Panc1 (cell line): Measurements from ENCODE around the gene PCDH10. TPM values are rescaled to one million over a fixed set of nuclear protein-coding genes. Genes with fewer than 3 reads are reported as not detected.

Experiments
- ATAC-seq: fragments of 200-7000 bp; cut with Tn5 transposase; 2 replicates; pipeline ENCODE4 v1.9.1; 2020; ENCODE audit warnings: mild to moderate bottlenecking, moderate library complexity
- BruUV-seq: library from RNA; stranded (reverse); fragments of 400-500 nt; replicated peaks from 2 replicates; lab custom pipeline; 2021; lab: Mats Ljungman, UMichigan
- CTCF ChIA-PET: fragments of 300-600 bp; sonication (Branson Sonifier 250); formaldehyde crosslinking; loops from one replicate; lab custom pipeline; 2022; ENCODE audit warnings: antibody characterized with exemption; lab: Charles Lee
- POLR2A ChIA-PET: fragments of 300-600 bp; sonication (Branson Sonifier 250); formaldehyde crosslinking; loops from one replicate; lab custom pipeline; 2022; ENCODE audit warnings: antibody characterized with exemption; lab: Charles Lee
- DNase-seq: peaks from one replicate; pipeline ENCODE4 v3.0.0-alpha.2; 2010; ENCODE audit warnings: low read depth, low spot score
- H3K27ac ChIP-seq: 2 replicates; pipeline ENCODE4 v1.5.1; 2011; ENCODE audit warnings: mild to moderate bottlenecking, low read length, inconsistent platforms
- H3K27me3 ChIP-seq: fragments of 200-500 bp; sonication (Bioruptor generic); 2 replicates; pipeline ENCODE4 v1.6.0; 2014; ENCODE audit warnings: low read length, inconsistent platforms; ENCODE audit not compliant: control insufficient read depth, insufficient read depth
- H3K36me3 ChIP-seq: fragments of 200-500 bp; sonication (Bioruptor generic); 2 replicates; pipeline ENCODE4 v1.5.1; 2014; ENCODE audit warnings: inconsistent platforms, mild to moderate bottlenecking, low read length, moderate library complexity; ENCODE audit not compliant: control insufficient read depth, insufficient read depth
- H3K4me1 ChIP-seq: 2 replicates; pipeline ENCODE4 v1.5.1; 2011; ENCODE audit warnings: inconsistent platforms, mild to moderate bottlenecking, low read length, moderate library complexity; ENCODE audit not compliant: control insufficient read depth, insufficient read depth
- H3K4me3 ChIP-seq, 2 experiments: 2 replicates each; pipeline ENCODE4 v1.5.1; 2011 to 2012; ENCODE audit warnings: low read depth in 2 of 2, low read length in 2 of 2, mild to moderate bottlenecking in 2 of 2, inconsistent platforms in 1 of 2, moderate library complexity in 1 of 2
- H3K9me3 ChIP-seq: fragments of 200-500 bp; sonication (Bioruptor generic); 2 replicates; pipeline ENCODE4 v1.5.1; 2014; ENCODE audit warnings: low read depth, mild to moderate bottlenecking, inconsistent platforms, low read length, moderate library complexity; ENCODE audit not compliant: control insufficient read depth, insufficient read depth
- POLR2AphosphoS5 ChIP-seq: IDR thresholded peaks from 2 replicates; pipeline ENCODE4 v1.6.1; 2012; ENCODE audit warnings: mild to moderate bottlenecking, low read depth, low read length, moderate library complexity
- SIN3A ChIP-seq: IDR thresholded peaks from 2 replicates; pipeline ENCODE4 v1.6.1; 2012; ENCODE audit warnings: low read depth, mild to moderate bottlenecking, low read length, moderate library complexity, borderline replicate concordance; ENCODE audit not compliant: insufficient read depth
- TCF7L2 ChIP-seq: IDR thresholded peaks from 2 replicates; pipeline ENCODE4 v1.6.1; 2011; ENCODE audit warnings: mild to moderate bottlenecking, low read depth, low read length, inconsistent platforms
- in situ Hi-C: cut with HindIII; loops from 2 replicates; pipeline ENCODE4 v1.10.0; 2016; ENCODE audit warnings: low sequenced_read_pairs, low pct_unique_long_range_greater_than_20kb
- intact Hi-C: fragments of 100-400 bp; cut with micrococcal nuclease; formaldehyde crosslinking; loops from one replicate; pipeline ENCODE4 v1.10.0; 2022; ENCODE audit not compliant: unreplicated experiment
- total RNA-seq: library from RNA; stranded (reverse); gene quantifications from one replicate; pipeline ENCODE4 v1.2.1, GENCODE V29; 2021; ENCODE audit not compliant: unreplicated experiment
- TF ChIP-seq, protein P1 (sequence below), 2 experiments: IDR thresholded peaks; 2 replicates each; pipeline ENCODE4 v1.6.1; 2011 to 2012; ENCODE audit warnings: low read depth in 2 of 2, control low read depth in 1 of 2, low read length in 1 of 2, mild to moderate bottlenecking in 1 of 2, moderate library complexity in 1 of 2; ENCODE audit not compliant: insufficient read depth in 1 of 2
- TF ChIP-seq, protein P2 (sequence below): fragments of 450-650 bp; IDR thresholded peaks from 2 replicates; pipeline ENCODE4 v1.5.1; 2017; ENCODE audit warnings: mild to moderate bottlenecking

PCDH10 gene
- total RNA-seq, 1 experiment from 2014 or later = not detected

DNA sequence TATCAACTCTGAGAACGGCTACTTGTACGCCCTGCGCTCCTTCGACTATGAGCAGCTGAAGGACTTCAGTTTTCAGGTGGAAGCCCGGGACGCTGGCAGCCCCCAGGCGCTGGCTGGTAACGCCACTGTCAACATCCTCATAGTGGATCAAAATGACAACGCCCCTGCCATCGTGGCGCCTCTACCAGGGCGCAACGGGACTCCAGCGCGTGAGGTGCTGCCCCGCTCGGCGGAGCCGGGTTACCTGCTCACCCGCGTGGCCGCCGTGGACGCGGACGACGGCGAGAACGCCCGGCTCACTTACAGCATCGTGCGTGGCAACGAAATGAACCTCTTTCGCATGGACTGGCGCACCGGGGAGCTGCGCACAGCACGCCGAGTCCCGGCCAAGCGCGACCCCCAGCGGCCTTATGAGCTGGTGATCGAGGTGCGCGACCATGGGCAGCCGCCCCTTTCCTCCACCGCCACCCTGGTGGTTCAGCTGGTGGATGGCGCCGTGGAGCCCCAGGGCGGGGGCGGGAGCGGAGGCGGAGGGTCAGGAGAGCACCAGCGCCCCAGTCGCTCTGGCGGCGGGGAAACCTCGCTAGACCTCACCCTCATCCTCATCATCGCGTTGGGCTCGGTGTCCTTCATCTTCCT is 2.7 kb downstream of the PCDH10 start:
- no peaks in the 10 kb centered on the region for H3K9me3 ChIP-seq
- CTCF ChIA-PET = no interaction called here
- in situ Hi-C loops = no loop called here
- no TSS peak for BruUV-seq
- ATAC-seq = no peak
- DNase-seq = no peak
- H3K27me3 ChIP-seq = no peaks in the 10 kb centered on the region
- no peaks in the 10 kb centered on the region for H3K36me3 ChIP-seq
- intact Hi-C loops = no loop called here
- POLR2A ChIA-PET = no interaction called here
- no peak for TF ChIP-seq SIN3A
- TF ChIP-seq, protein P1, sequence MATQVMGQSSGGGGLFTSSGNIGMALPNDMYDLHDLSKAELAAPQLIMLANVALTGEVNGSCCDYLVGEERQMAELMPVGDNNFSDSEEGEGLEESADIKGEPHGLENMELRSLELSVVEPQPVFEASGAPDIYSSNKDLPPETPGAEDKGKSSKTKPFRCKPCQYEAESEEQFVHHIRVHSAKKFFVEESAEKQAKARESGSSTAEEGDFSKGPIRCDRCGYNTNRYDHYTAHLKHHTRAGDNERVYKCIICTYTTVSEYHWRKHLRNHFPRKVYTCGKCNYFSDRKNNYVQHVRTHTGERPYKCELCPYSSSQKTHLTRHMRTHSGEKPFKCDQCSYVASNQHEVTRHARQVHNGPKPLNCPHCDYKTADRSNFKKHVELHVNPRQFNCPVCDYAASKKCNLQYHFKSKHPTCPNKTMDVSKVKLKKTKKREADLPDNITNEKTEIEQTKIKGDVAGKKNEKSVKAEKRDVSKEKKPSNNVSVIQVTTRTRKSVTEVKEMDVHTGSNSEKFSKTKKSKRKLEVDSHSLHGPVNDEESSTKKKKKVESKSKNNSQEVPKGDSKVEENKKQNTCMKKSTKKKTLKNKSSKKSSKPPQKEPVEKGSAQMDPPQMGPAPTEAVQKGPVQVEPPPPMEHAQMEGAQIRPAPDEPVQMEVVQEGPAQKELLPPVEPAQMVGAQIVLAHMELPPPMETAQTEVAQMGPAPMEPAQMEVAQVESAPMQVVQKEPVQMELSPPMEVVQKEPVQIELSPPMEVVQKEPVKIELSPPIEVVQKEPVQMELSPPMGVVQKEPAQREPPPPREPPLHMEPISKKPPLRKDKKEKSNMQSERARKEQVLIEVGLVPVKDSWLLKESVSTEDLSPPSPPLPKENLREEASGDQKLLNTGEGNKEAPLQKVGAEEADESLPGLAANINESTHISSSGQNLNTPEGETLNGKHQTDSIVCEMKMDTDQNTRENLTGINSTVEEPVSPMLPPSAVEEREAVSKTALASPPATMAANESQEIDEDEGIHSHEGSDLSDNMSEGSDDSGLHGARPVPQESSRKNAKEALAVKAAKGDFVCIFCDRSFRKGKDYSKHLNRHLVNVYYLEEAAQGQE (IDR thresholded peaks at IDR 0.05; ENCODE audit: insufficient read depth in 1 of 2, low read depth in 2 of 2, low read length in 1 of 2) = no peak
- no peak overlapping the region for H3K27ac ChIP-seq
- no peaks in the 10 kb centered on the region for H3K4me1 ChIP-seq
- no peak overlapping the region for H3K4me3 ChIP-seq

DNA sequence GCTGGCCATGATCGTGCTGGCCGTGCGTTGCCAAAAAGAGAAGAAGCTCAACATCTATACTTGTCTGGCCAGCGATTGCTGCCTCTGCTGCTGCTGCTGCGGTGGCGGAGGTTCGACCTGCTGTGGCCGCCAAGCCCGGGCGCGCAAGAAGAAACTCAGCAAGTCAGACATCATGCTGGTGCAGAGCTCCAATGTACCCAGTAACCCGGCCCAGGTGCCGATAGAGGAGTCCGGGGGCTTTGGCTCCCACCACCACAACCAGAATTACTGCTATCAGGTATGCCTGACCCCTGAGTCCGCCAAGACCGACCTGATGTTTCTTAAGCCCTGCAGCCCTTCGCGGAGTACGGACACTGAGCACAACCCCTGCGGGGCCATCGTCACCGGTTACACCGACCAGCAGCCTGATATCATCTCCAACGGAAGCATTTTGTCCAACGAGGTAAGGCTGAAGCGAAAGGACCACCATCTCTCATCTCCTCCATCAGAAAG is 3.3 kb downstream of the PCDH10 start:
- in situ Hi-C loops (no loop called here), intact Hi-C loops (no loop called here)
- H3K27ac ChIP-seq = no peak overlapping the region
- TF ChIP-seq TCF7L2 = no peak
- TF ChIP-seq, protein P1 (IDR thresholded peaks at IDR 0.05; ENCODE audit: insufficient read depth in 1 of 2, low read depth in 2 of 2, low read length in 1 of 2) = no peak
- TF ChIP-seq SIN3A = no peak
- TF ChIP-seq POLR2AphosphoS5 = no peak
- TF ChIP-seq, protein P2, sequence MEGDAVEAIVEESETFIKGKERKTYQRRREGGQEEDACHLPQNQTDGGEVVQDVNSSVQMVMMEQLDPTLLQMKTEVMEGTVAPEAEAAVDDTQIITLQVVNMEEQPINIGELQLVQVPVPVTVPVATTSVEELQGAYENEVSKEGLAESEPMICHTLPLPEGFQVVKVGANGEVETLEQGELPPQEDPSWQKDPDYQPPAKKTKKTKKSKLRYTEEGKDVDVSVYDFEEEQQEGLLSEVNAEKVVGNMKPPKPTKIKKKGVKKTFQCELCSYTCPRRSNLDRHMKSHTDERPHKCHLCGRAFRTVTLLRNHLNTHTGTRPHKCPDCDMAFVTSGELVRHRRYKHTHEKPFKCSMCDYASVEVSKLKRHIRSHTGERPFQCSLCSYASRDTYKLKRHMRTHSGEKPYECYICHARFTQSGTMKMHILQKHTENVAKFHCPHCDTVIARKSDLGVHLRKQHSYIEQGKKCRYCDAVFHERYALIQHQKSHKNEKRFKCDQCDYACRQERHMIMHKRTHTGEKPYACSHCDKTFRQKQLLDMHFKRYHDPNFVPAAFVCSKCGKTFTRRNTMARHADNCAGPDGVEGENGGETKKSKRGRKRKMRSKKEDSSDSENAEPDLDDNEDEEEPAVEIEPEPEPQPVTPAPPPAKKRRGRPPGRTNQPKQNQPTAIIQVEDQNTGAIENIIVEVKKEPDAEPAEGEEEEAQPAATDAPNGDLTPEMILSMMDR = no peak
- no peak for DNase-seq
- ChIA-PET CTCF (no interaction called here), POLR2A (no interaction called here)
- H3K9me3 ChIP-seq = no peaks in the 10 kb centered on the region
- H3K27me3 ChIP-seq = no peaks in the 10 kb centered on the region
- H3K36me3 ChIP-seq = no peaks in the 10 kb centered on the region
- H3K4me1 ChIP-seq = no peaks in the 10 kb centered on the region
- BruUV-seq = no TSS peak
- ATAC-seq = no peak
- H3K4me3 ChIP-seq = no peak overlapping the region
